ENCODE data around the gene MRPL44. TPM values are rescaled to one million over a fixed set of nuclear protein-coding genes. Genes with fewer than 3 reads are reported as not detected.

The MRPL44 gene
- total and polyA plus RNA-seq, 2 of the 8 experiments (the other 6 are each of a cell fraction or from before 2014, with no cell fraction given): 32.0 to 53.2 TPM

GRCh38 chr2:223932816-223933800 lies 24.2 kb upstream of the MRPL44 start:
- Histone ChIP-seq H3K18ac (ENCODE audit: extremely low read depth, low read length) (no peak overlapping the region), H3K36me3 (ENCODE audit: control insufficient read depth in 2 of 4, insufficient read depth in 4 of 4, low read length in 3 of 4) (0 out of 8 replicates have a peak, but pooled peaks cover 0 to 2% (median 0%) of the 10 kb centered on the region in 4 experiments), H3K4ac (replicated peaks; ENCODE audit: insufficient read length, low read depth, low read length) (no peak overlapping the region), H2BK5ac (ENCODE audit: low read depth, low read length) (no peak overlapping the region), H2BK120ac (replicated peaks; ENCODE audit: low read depth, low read length) (no peak overlapping the region), H4K8ac (ENCODE audit: extremely low read depth, insufficient read depth, low read length) (no peak overlapping the region), H2AK5ac (ENCODE audit: low read depth, low read length) (no peak overlapping the region), H3K9ac (replicated peaks in 1 of 4; ENCODE audit: extremely low read depth in 1 of 4, low read depth in 3 of 4, low read length in 3 of 4) (no peak overlapping the region), H3K4me1 (replicated peaks in 1 of 4; ENCODE audit: control insufficient read depth in 3 of 4, insufficient read depth in 4 of 4, low read length in 3 of 4) (peaks cover 8 to 35% (median 25%) of the 10 kb centered on the region in 4 experiments), H3K4me3 (ENCODE audit: extremely low read depth in 1 of 4, insufficient read depth in 2 of 4, low read depth in 3 of 4, low read length in 4 of 4) (no peak overlapping the region), H2BK12ac (ENCODE audit: low read depth, low read length) (no peak overlapping the region), H3K23ac (ENCODE audit: insufficient read length) (no peak overlapping the region), H3K79me2 (ENCODE audit: control insufficient read depth in 1 of 2, insufficient read depth in 2 of 2, low read length in 2 of 2) (peaks cover 6 to 96% of the 10 kb centered on the region in 2 experiments), H2AFZ (ENCODE audit: low read length) (no peak overlapping the region), H3K23me2 (ENCODE audit: low read depth, low read length) (no peaks in the 10 kb centered on the region), H3K4me2 (ENCODE audit: insufficient read depth in 1 of 2, low read depth in 2 of 2, low read length in 2 of 2) (no peak overlapping the region), H3K56ac (replicated peaks; ENCODE audit: insufficient read length, low read depth, low read length) (no peak overlapping the region), H2BK15ac (ENCODE audit: low read length) (no peak overlapping the region), H4K91ac (replicated peaks; ENCODE audit: insufficient read length, low read length) (no peak overlapping the region), H3K27ac (ENCODE audit: low read depth, low read length) (no peak overlapping the region), H3K14ac (ENCODE audit: insufficient read length) (no peak overlapping the region), H3K27me3 (replicated peaks in 1 of 4; ENCODE audit: control insufficient read depth in 3 of 4, extremely low read depth in 1 of 4, insufficient read depth in 3 of 4, low read length in 3 of 4) (no peaks in the 10 kb centered on the region), H2BK20ac (ENCODE audit: low read length) (no peak overlapping the region), H3K9me3 (ENCODE audit: insufficient read depth in 2 of 2, low read depth in 1 of 2, low read length in 1 of 2) (no peaks in the 10 kb centered on the region), H4K5ac (ENCODE audit: insufficient read length, low read depth, low read length) (no peak overlapping the region), H3K79me1 (ENCODE audit: low read depth, low read length) (peaks cover 5% of the 10 kb centered on the region), H4K20me1 (replicated peaks in 1 of 2; ENCODE audit: control insufficient read depth in 1 of 2, insufficient read depth in 2 of 2, low read length in 2 of 2) (peaks cover 0 to 2% of the 10 kb centered on the region in 2 experiments)
- CTCF ChIA-PET (ENCODE audit: partially characterized antibody): interaction anchor here (0.6 to 1.5 kb wide), 2 partner anchors 22 to 153 kb away, joined by 3 read pairs; no protein-coding TSS in a partner anchor
- FAIRE-seq: no peak
- POLR2A ChIA-PET (ENCODE audit: partially characterized antibody): interaction anchor here (0.7 to 1.5 kb wide), 2 partner anchors 8 to 10 kb away, joined by 5 to 8 read pairs; no protein-coding TSS in a partner anchor
- WGBS, 2 experiments (ENCODE audit: extremely low coverage in 1 of 2, insufficient coverage in 1 of 2, insufficient read length in 1 of 2, insufficient replicate concordance in 2 of 2, low coverage in 1 of 2, low lambda C conversion rate in 2 of 2, missing lambda C conversion rate in 1 of 2): 90% methylated on average over 6 of the region's 6 CpGs; no CpG with 5 or more reads in 1 of the 2 experiments
- DNase-seq (ENCODE audit: low read depth in 1 of 2, low spot score in 2 of 2): no peak
- TF ChIP-seq MAX (IDR thresholded peaks at IDR 0.05): no peak
- TF ChIP-seq SUZ12 (IDR thresholded peaks at IDR 0.05; ENCODE audit: low read length): no peak

Measured in H1 (cell line).